Glomerular endothelial cell (primary cell): ENCODE results near the gene NPIPB8. TPM values are rescaled to one million over a fixed set of nuclear protein-coding genes. Genes with fewer than 3 reads are reported as not detected.
"Not testable (repeated sequence)": the region's sequence is repeated elsewhere in the genome, so short reads cannot be mapped to it uniquely, and the experiment has no call there.

Experiments used
- DNase-seq: peaks from one replicate; pipeline ENCODE4 v3.0.0-alpha.2; 2011; ENCODE audit warnings: low read depth, low spot score; ENCODE audit errors: extremely low read depth
- total RNA-seq: library from RNA; depleted of rRNA; stranded (reverse); fragments of >200 nt; gene quantifications from 2 replicates; pipeline ENCODE4 v1.2.3, GENCODE V29; 2015

The NPIPB8 gene
- total RNA-seq, 1 donor from 2014 or later, result 0.12 TPM

DNA sequence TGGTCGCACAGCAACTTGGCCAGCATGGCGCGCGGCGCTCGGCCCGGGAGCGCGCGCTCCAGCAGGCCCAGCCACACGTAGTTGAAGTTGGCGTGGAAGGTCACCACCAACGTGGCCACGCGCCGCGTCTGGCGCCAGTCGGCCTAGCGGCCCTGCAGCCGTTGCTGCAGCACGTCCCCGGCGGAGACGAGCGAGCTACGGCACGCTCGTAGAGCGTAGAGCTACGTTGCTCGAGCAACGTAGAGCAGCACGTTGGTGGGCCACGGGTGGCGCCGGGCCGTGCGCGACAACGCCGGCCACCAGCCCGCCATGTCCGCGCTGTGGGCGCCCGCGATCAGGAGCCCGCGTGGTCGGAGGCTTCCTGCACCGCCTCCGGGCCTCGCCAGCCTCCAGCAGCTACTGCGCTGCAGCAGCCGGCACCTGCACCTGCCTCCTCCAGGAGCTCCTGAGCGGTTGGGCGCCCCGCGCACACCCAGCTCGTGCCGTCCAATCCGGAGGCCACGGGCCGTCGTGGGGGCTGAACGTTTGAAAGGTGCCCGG lies 14.6 kb upstream of the NPIPB8 start:
- DNase-seq, result no peak

GRCh38 chr16:28630905-28631304 lies 7.0 kb upstream of the NPIPB8 start:
- not testable (repeated sequence) for DNase-seq

DNA sequence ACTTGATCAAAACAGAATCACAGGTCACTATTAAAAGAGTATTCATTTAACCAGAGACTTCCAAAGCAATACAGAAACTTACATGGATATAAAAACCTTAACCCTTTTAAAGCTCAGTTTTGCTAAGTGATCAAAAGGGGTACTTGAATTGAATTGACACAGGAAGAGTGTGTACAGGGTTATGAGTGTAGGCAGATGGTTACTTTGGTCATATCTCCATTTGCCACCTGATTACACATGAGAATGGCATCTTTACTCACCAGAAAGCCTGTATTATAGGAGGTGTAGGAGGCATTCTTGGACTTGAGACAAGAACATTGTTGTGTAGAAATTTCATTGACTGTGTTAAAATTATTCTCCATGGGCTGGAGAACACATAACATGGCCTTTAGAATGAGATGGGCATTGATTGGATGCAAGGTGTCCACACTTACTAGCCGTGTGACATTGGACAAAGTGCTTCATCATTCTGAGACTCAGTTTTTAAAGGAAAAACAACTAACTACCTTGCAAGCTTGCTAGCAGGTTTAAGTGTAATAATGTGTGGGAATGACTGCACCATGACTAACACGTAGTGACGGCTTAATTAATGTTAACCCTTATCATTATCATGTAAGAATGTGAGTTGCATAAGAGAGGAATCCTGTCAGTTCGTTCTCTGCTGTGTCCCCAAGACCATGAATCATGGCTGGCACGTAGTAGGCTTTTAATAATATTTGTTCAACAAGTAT lies 1.6 kb upstream of the NPIPB8 start:
- not testable (repeated sequence) for DNase-seq

- not testable (repeated sequence) for DNase-seq
Measured at GRCh38 chr16:28638359-28638758, 494 bp downstream of the NPIPB8 start.

GRCh38 chr16:28639959-28640358 lies 2.1 kb downstream of the NPIPB8 start:
- DNase-seq, result not testable (repeated sequence)

DNA sequence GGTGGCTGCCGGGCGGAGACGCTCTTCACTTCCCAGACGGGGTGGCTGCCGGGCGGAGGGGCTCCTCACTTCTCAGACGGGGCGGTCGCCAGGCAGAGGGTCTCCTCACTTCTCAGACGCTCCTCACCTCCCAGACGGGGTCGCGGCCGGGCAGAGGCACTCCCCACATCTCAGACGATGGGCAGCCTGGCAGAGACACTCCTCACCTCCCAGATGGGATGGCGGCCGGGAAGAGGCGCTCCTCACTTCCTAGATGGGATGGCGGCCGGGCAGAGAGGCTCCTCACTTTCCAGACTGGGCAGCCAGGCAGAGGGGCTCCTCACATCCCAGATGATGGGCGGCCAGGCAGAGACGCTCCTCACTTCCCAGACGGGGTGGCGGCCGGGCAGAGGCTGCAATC lies 28.4 kb downstream of the NPIPB8 start:
- DNase-seq, result not testable (repeated sequence)

- DNase-seq, result not testable (repeated sequence)
Measured at GRCh38 chr16:28667480-28667879, 29.6 kb downstream of the NPIPB8 start.

DNA sequence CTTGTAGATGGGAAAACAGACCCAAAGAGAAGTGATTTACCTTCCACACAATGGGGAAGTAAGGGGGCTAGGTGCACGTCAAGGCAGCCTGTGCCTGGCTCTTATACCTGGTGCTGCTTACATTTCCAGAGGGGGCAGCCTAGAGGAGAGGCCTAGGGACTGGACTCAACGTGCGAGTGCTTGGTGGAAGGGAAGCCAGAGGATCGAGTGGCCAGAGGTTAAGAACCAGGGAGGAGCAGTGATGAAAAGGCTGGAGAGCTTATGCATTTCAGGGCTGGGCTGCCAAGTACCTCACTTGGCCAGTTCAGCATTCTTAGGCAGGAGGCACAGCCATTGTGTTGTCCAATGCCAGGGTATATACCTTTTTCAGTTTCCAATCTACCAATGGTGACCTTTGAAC lies 30.3 kb downstream of the NPIPB8 start:
- DNase-seq, result not testable (repeated sequence)

GRCh38 chr16:28688327-28688952 lies 50.6 kb downstream of the NPIPB8 start:
- not testable (repeated sequence) for DNase-seq

DNA sequence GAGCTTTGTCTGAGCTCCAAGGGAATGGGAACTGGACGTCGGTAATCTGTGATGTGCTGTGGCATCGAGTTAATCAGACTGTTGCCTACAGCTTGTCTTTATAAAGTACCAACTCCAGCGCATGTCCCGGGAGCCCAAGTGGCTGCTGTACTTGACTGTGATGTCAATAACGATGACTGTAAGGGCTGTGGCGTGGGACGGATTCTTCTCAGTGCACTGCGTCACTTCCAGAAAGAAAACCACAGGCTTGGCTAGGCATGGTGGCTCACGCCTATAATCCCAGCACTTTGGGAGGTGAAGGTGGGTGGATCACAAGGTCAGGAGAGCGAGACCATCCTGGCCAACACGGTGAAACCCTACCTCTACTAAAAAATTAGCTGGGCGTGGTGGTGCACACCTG lies 51.6 kb downstream of the NPIPB8 start:
- DNase-seq, result not testable (repeated sequence)

DNA sequence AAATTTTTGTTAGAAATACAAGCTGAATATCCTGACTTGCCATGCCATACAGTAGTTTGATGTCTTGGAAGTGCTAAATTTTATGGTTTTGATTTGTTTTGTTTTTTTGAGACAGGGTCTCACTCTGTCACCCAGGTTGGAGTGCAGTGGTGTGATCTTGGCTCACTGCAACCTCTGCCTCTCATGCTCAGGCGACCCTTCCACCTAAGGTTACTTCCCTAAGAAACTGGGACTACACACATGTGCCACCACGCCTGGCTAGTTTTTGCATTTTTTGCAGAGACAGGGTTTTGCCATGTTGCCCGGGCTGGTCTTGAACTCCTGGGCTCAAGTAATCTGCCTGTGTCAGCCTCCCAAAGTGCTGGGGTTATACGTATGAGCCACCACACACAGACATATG lies 53.9 kb downstream of the NPIPB8 start:
- not testable (repeated sequence) for DNase-seq

DNA sequence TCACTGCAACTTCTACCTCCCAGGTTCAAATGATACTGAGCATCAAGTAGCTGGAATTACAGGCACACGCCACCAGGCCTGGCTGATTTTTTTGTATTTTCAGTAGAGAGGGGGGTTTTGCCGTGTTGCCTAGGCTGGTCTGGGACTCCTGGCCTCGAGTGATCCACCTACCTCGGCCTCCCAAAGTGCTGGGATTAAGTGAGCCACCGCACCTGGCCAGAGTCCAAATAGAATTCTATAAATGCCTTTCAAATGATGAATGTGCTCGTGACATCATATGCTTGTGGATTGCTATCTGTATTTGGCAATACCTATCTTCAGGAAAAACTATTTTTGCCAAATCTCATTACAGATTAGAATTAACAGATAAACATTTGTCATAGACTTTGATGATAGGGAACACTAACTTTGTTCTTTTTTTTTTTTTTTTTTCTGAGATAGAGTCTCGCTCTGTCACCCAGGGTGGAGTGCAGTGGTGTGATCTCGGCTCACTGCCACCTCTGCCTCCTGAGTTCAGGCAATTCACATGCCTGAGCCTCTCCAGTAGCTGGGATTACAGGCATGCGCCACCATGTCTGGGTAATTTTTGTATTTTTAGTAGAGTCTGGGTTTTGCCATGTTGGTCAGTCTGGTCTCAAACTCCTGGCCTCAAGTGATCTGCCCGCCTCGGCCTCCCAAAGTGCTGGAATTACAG lies 55.5 kb downstream of the NPIPB8 start:
- not testable (repeated sequence) for DNase-seq

- not testable (repeated sequence) for DNase-seq
Measured at GRCh38 chr16:28699792-28700191, 61.9 kb downstream of the NPIPB8 start.

- DNase-seq, result not testable (repeated sequence)
Measured at GRCh38 chr16:28700349-28700748, 62.5 kb downstream of the NPIPB8 start.

DNA sequence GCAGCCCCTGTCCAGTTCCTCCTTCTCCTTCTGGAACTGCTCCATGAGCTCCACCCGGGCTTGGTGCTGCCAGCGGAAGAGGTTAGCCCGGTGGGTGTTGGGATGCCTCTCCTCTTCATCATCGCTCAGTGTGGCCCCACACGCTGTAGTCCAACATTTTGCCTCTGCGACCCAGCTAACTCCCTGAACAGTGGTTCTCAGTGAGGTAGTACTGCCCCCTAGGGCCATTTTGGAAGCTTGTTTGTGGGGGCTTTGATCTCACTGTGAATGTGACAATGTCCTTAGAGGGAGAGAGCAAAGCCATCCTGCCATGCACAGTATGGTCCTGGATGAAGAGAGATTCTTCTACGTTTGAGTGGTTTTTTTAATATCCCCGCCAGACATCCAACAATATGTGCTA lies 63.5 kb downstream of the NPIPB8 start:
- not testable (repeated sequence) for DNase-seq

DNA sequence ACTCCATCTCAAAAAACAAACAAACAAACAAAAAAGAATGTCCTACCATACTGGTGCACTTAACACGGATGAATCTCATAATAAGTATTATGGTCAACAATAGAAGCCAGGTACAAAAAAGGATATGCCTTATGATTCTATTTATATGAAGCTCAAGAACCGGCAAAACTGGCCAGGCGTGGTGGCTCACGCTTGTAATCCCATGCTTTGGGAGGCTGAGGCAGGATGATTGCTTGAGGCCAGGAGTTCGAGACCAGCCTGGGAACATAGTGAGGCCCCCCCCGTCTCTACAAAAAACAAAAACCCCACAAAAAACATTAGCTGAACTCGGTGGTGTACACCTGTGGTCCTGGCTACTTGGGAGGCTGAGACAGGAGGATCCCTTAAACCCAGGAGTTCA lies 66.4 kb downstream of the NPIPB8 start:
- DNase-seq, result not testable (repeated sequence)

Other genes with a start within 250 kb of the NPIPB8 start
- 141 and 185 TPM in 2 replicates for gene EIF3CL, start 234.2 kb upstream of the NPIPB8 start, total RNA-seq
- gene NPIPB7, start 165.7 kb upstream of the NPIPB8 start, total RNA-seq, result 0.34 TPM in 1 of 2 replicates, not detected in the other
- 16.9 and 17.1 TPM in 2 replicates for gene CLN3, start 146.0 kb upstream of the NPIPB8 start, total RNA-seq
- gene APOBR, start 143.4 kb upstream of the NPIPB8 start, total RNA-seq, result not detected in 2 replicates
- gene IL27, start 131.2 kb upstream of the NPIPB8 start, total RNA-seq, result not detected in 2 replicates
- gene NUPR1, start 99.1 kb upstream of the NPIPB8 start, total RNA-seq, result 0.10 and 0.23 TPM in 2 replicates
- gene SGF29, start 84.1 kb upstream of the NPIPB8 start, total RNA-seq, result 9.2 and 14.3 TPM in 2 replicates
- not detected in 2 replicates for gene SULT1A2, start 41.0 kb upstream of the NPIPB8 start, total RNA-seq
- gene SULT1A1, start 28.0 kb upstream of the NPIPB8 start, total RNA-seq, result 1.6 and 2.5 TPM in 2 replicates
- 164 and 168 TPM in 2 replicates for gene EIF3C, start 73.4 kb downstream of the NPIPB8 start, total RNA-seq
- gene NPIPB9, start 113.7 kb downstream of the NPIPB8 start, total RNA-seq, result 0.92 and 2.0 TPM in 2 replicates
- 139 and 166 TPM in 2 replicates for gene ATXN2L, start 184.9 kb downstream of the NPIPB8 start, total RNA-seq
- gene TUFM, start 208.3 kb downstream of the NPIPB8 start, total RNA-seq, result 144 TPM in 2 replicates
- 25.6 and 30.7 TPM in 2 replicates for gene SH2B1, start 225.8 kb downstream of the NPIPB8 start, total RNA-seq
- gene ATP2A1, start 240.4 kb downstream of the NPIPB8 start, total RNA-seq, result 0.19 and 0.53 TPM in 2 replicates